Forelimb muscle (tissue), 1 donor: ENCODE data around the gene ATP8B4. TPM values are rescaled to one million over a fixed set of nuclear protein-coding genes. Genes with fewer than 3 reads are reported as not detected.

ENCODE experiments used
- DNase-seq: peaks from one replicate; pipeline ENCODE4 v3.0.0-alpha.2; 2013; ENCODE audit warnings: low read depth
- polyA plus RNA-seq: library from polyadenylated mRNA; unstranded; fragments of 120-200 nt; gene quantifications from one replicate; pipeline ENCODE4 v1.2.1, GENCODE V29; 2013; ENCODE audit not compliant: insufficient read length

Gene ATP8B4
- polyA plus RNA-seq, 1 donor = 1.9 TPM

- no peak for DNase-seq
Measured at GRCh38 chr15:49857496-49858475, 261.2 kb downstream of the ATP8B4 start.

GRCh38 chr15:49855917-49856637 is 263.0 kb downstream of the ATP8B4 start:
- DNase-seq = no peak

GRCh38 chr15:49852756-49853155 is 266.3 kb downstream of the ATP8B4 start:
- DNase-seq = no peak

GRCh38 chr15:49848807-49849206 is 270.2 kb downstream of the ATP8B4 start:
- DNase-seq = no peak

GRCh38 chr15:49848282-49848724 is 270.7 kb downstream of the ATP8B4 start:
- no peak for DNase-seq

GRCh38 chr15:49847423-49848281 is 271.4 kb downstream of the ATP8B4 start:
- no peak for DNase-seq

- DNase-seq = no peak
Measured at GRCh38 chr15:49844390-49844789, 274.6 kb downstream of the ATP8B4 start.

GRCh38 chr15:49843725-49844124 is 275.3 kb downstream of the ATP8B4 start:
- DNase-seq = no peak

GRCh38 chr15:49842031-49842730 is 276.9 kb downstream of the ATP8B4 start:
- DNase-seq = no peak

GRCh38 chr15:49832511-49832910 is 286.5 kb downstream of the ATP8B4 start:
- no peak for DNase-seq

GRCh38 chr15:49831206-49831965 is 287.6 kb downstream of the ATP8B4 start:
- no peak for DNase-seq

GRCh38 chr15:49830391-49830790 is 288.6 kb downstream of the ATP8B4 start:
- DNase-seq = no peak

GRCh38 chr15:49827311-49827710 is 291.7 kb downstream of the ATP8B4 start:
- no peak for DNase-seq

GRCh38 chr15:49826640-49827234 is 292.3 kb downstream of the ATP8B4 start:
- DNase-seq = no peak

GRCh38 chr15:49824775-49825099 is 294.3 kb downstream of the ATP8B4 start:
- DNase-seq = no peak

GRCh38 chr15:49823987-49824774 is 294.9 kb downstream of the ATP8B4 start:
- DNase-seq = no peak

- DNase-seq = no peak
Measured at GRCh38 chr15:49817100-49817499, 301.9 kb downstream of the ATP8B4 start.

GRCh38 chr15:49815950-49816349 is 303.1 kb downstream of the ATP8B4 start:
- peak; percentile 41 for DNase-seq

- no peak for DNase-seq
Measured at GRCh38 chr15:49815526-49815925, 303.5 kb downstream of the ATP8B4 start.
